Sigmoid colon (tissue), 7 donors: ENCODE measurements around the gene PLXDC1. TPM values are rescaled to one million over a fixed set of nuclear protein-coding genes. Genes with fewer than 3 reads are reported as not detected.

Source experiments
- DNase-seq: peaks from one replicate; pipeline ENCODE4 v3.0.0-alpha.2; 2019
- H3K27ac ChIP-seq, 4 donors: fragments of 200-600 bp; sonication (generic); one replicate each; pipeline ENCODE4 v1.5.1; 2016 to 2019; ENCODE audit warnings: mild to moderate bottlenecking in 1 of 4
- H3K27me3 ChIP-seq, 3 donors: fragments of 200-600 bp; sonication (generic); one replicate each; pipeline ENCODE4 v1.5.1; 2019; ENCODE audit warnings: mild to moderate bottlenecking in 1 of 3
- H3K36me3 ChIP-seq, 4 donors: fragments of 200-600 bp; sonication (generic); one replicate each; pipeline ENCODE4 v1.5.1; 2016 to 2019
- H3K4me1 ChIP-seq, 4 donors: fragments of 200-600 bp; sonication (generic); one replicate each; pipeline ENCODE4 v1.5.1; 2017 to 2019
- H3K4me3 ChIP-seq, 4 donors: fragments of 200-600 bp; sonication (generic); one replicate each; pipeline ENCODE4 v1.5.1; 2017 to 2019; ENCODE audit warnings: mild to moderate bottlenecking in 2 of 4, moderate library complexity in 1 of 4
- H3K9me3 ChIP-seq, 4 donors: fragments of 200-600 bp in 3 of 4; sonication (generic) in 3 of 4; one replicate each; pipeline versions ENCODE4 v1.5.1 to v1.6.1; 2013 to 2019
- CTCF ChIP-seq, 4 experiments: fragments of 450-650 bp in 3 of 4; fragments of 200-600 bp in 1 of 4; IDR thresholded peaks; one replicate each; pipeline ENCODE4 v1.5.1; 2016 to 2019; ENCODE audit warnings: antibody characterized with exemption in 4 of 4, mild to moderate bottlenecking in 3 of 4, moderate library complexity in 2 of 4
- EP300 ChIP-seq, 4 donors: sonication (generic); formaldehyde crosslinking; IDR thresholded peaks; one replicate each; pipeline ENCODE4 v1.6.1; 2017; ENCODE audit warnings: antibody characterized with exemption in 4 of 4
- POLR2A ChIP-seq, 2 donors: fragments of 450-650 bp; IDR thresholded peaks; one replicate each; pipeline ENCODE4 v1.6.1; 2016; ENCODE audit warnings: antibody characterized with exemption in 2 of 2, mild to moderate bottlenecking in 2 of 2, moderate library complexity in 2 of 2
- POLR2AphosphoS5 ChIP-seq, 4 donors: sonication (generic); formaldehyde crosslinking; IDR thresholded peaks; one replicate each; pipeline ENCODE4 v1.6.1; 2017; ENCODE audit warnings: antibody characterized with exemption in 4 of 4
- WGBS, 2 donors: extraction: QIAGEN DNeasy Blood & Tissue Kit; methylation state at CpG; one replicate each; pipeline ENCODE4 v1.1.7; 2013; 5-methylcytosine and 5-hydroxymethylcytosine counted together
- intact Hi-C: fragments of 100-400 bp; cut with DNase I; formaldehyde crosslinking; loops from one replicate; pipeline ENCODE4 v1.15.1; 2023
- polyA plus RNA-seq, 3 donors: library from polyadenylated mRNA; stranded (reverse); fragments of 200-250 nt; gene quantifications; one replicate each; pipeline ENCODE4 v1.2.3, GENCODE V29; 2013
- total RNA-seq, 4 donors: library from RNA; depleted of rRNA; stranded (reverse); fragments of >200 nt; gene quantifications; one replicate each; pipeline ENCODE4 v1.1.0, GENCODE V29; 2016
- donor health status: healthy with polysubstance abuse.
- donor health status: Bipolar disorder and iron deficiency.
- donor health status: healthy.

Gene PLXDC1
- total and polyA plus RNA-seq, 7 donors, result 1.4 to 13.0 (median 6.2) TPM

- no peak overlapping the region for H3K27ac ChIP-seq
- WGBS, 2 donors, result 92 to 95% methylated on average over 5 of the region's 5 CpGs
- no peak overlapping the region for H3K4me3 ChIP-seq
- peaks cover 5 to 70% (median 31%) of the 10 kb centered on the region in 4 donors for H3K36me3 ChIP-seq
- TF ChIP-seq EP300 (IDR thresholded peaks at IDR 0.05) (no peak), POLR2A (IDR thresholded peaks at IDR 0.05) (no peak), CTCF (IDR thresholded peaks at IDR 0.05) (no peak), POLR2AphosphoS5 (IDR thresholded peaks at IDR 0.05) (no peak)
- H3K27me3 ChIP-seq, result no peaks in the 10 kb centered on the region
- no peaks in the 10 kb centered on the region for H3K4me1 ChIP-seq
- no peak for DNase-seq
- no peaks in the 10 kb centered on the region for H3K9me3 ChIP-seq
- intact Hi-C loops, result no loop called here
Measured at GRCh38 chr17:39183045-39183444, 31.6 kb upstream of the PLXDC1 start.

- no peak for DNase-seq
- WGBS, 2 donors, result 93 to 94% methylated on average over 5 of the region's 5 CpGs
- Histone ChIP-seq H3K27me3 (no peaks in the 10 kb centered on the region), H3K9me3 (no peaks in the 10 kb centered on the region), H3K4me1 (no peaks in the 10 kb centered on the region), H3K36me3 (peaks cover 5 to 67% (median 26%) of the 10 kb centered on the region in 4 donors), H3K4me3 (no peak overlapping the region), H3K27ac (no peak overlapping the region)
- intact Hi-C loops, result no loop called here
- TF ChIP-seq POLR2AphosphoS5 (IDR thresholded peaks at IDR 0.05), result no peak
- no peak for TF ChIP-seq CTCF (IDR thresholded peaks at IDR 0.05)
- TF ChIP-seq EP300 (IDR thresholded peaks at IDR 0.05), result no peak
Measured at GRCh38 chr17:39181303-39181702, 29.9 kb upstream of the PLXDC1 start.

- DNase-seq, result no peak
- Histone ChIP-seq H3K36me3 (peaks cover 0 to 41% (median 12%) of the 10 kb centered on the region in 4 donors), H3K4me1 (peaks cover 0 to 10% (median 5%) of the 10 kb centered on the region in 4 donors), H3K27ac (no peak overlapping the region), H3K4me3 (no peak overlapping the region), H3K27me3 (no peaks in the 10 kb centered on the region), H3K9me3 (no peaks in the 10 kb centered on the region)
- intact Hi-C loops, result no loop called here
- 15 to 63% methylated on average over 4 of the region's 4 CpGs for WGBS, 2 donors
- no peak for TF ChIP-seq EP300 (IDR thresholded peaks at IDR 0.05)
Measured at GRCh38 chr17:39178536-39178935, 27.1 kb upstream of the PLXDC1 start.

- H3K4me1 ChIP-seq, result peaks cover 0 to 10% (median 5%) of the 10 kb centered on the region in 4 donors
- 94% methylated on average over 12 of the region's 12 CpGs for WGBS, 2 donors
- no peak overlapping the region for H3K4me3 ChIP-seq
- no peak overlapping the region for H3K27ac ChIP-seq
- TF ChIP-seq CTCF (IDR thresholded peaks at IDR 0.05) (no peak), POLR2A (IDR thresholded peaks at IDR 0.05) (no peak), POLR2AphosphoS5 (IDR thresholded peaks at IDR 0.05) (no peak), EP300 (IDR thresholded peaks at IDR 0.05) (no peak)
- H3K9me3 ChIP-seq, result no peaks in the 10 kb centered on the region
- intact Hi-C loops, result no loop called here
- DNase-seq, result no peak
- peaks cover 0 to 32% (median 11%) of the 10 kb centered on the region in 4 donors for H3K36me3 ChIP-seq
- no peaks in the 10 kb centered on the region for H3K27me3 ChIP-seq
Measured at GRCh38 chr17:39177256-39177655, 25.8 kb upstream of the PLXDC1 start.

GRCh38 chr17:39175695-39176093 lies 24.3 kb upstream of the PLXDC1 start:
- TF ChIP-seq POLR2AphosphoS5 (IDR thresholded peaks at IDR 0.05) (no peak), EP300 (IDR thresholded peaks at IDR 0.05) (no peak), POLR2A (IDR thresholded peaks at IDR 0.05) (no peak), CTCF (IDR thresholded peaks at IDR 0.05) (no peak)
- Histone ChIP-seq H3K36me3 (peaks cover 0 to 24% (median 9%) of the 10 kb centered on the region in 4 donors), H3K9me3 (no peaks in the 10 kb centered on the region), H3K4me3 (no peak overlapping the region), H3K27me3 (no peaks in the 10 kb centered on the region), H3K4me1 (peaks cover 0 to 10% (median 5%) of the 10 kb centered on the region in 4 donors), H3K27ac (no peak overlapping the region)
- intact Hi-C loops, result no loop called here
- no peak for DNase-seq
- WGBS, 2 donors, result 78 to 79% methylated on average over 10 of the region's 10 CpGs
